DND-41 (cell line): ENCODE results near the gene ASH1L.

Experiments used
- EZH2 ChIP-seq: IDR thresholded peaks from 3 replicates; pipeline ENCODE4 v1.6.1; 2012; ENCODE audit warnings: borderline replicate concordance, low read depth, mild to moderate bottlenecking, moderate library complexity, low read length, inconsistent platforms; ENCODE audit not compliant: severe bottlenecking
- TF ChIP-seq, protein P1 (sequence below): IDR thresholded peaks from 2 replicates; pipeline ENCODE4 v1.5.1; 2012; ENCODE audit warnings: borderline replicate concordance, low read length, moderate library complexity, mild to moderate bottlenecking; ENCODE audit not compliant: poor library complexity, severe bottlenecking; ENCODE audit errors: extremely low read depth

DNA sequence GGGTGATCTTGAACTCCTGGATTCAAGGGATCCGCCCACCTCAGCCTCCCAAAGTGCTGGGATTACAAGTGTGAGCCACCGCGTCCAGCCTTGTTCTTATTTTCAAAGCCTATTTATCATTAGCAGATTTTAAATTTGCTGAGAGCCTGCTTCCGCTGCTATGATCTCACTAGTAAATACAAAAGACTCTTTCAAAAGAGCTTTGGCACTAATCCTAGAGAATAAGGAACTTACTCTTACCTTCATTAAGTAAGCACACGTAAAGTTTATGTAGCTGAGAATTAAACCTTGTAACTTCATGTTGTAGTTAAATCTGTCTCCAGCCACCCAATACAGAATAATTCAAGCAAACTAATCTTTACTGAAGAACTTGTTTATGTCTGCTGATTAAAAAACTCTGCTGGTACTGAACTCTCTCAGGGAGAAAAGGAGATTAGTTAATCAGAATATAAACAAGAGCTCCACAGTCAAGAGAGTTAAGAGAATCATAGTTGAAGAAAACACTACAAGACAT, 169.6 kb downstream of the ASH1L start:
- TF ChIP-seq, protein P1, sequence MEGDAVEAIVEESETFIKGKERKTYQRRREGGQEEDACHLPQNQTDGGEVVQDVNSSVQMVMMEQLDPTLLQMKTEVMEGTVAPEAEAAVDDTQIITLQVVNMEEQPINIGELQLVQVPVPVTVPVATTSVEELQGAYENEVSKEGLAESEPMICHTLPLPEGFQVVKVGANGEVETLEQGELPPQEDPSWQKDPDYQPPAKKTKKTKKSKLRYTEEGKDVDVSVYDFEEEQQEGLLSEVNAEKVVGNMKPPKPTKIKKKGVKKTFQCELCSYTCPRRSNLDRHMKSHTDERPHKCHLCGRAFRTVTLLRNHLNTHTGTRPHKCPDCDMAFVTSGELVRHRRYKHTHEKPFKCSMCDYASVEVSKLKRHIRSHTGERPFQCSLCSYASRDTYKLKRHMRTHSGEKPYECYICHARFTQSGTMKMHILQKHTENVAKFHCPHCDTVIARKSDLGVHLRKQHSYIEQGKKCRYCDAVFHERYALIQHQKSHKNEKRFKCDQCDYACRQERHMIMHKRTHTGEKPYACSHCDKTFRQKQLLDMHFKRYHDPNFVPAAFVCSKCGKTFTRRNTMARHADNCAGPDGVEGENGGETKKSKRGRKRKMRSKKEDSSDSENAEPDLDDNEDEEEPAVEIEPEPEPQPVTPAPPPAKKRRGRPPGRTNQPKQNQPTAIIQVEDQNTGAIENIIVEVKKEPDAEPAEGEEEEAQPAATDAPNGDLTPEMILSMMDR: no peak
- TF ChIP-seq EZH2: no peak
